ENCODE results near the gene VPS52.
"Not testable (repeated sequence)": the region's sequence is repeated elsewhere in the genome, so short reads cannot be mapped to it uniquely, and the experiment has no call there.

- not testable (repeated sequence) for TF ChIP-seq CTCF (IDR thresholded peaks at IDR 0.05; ENCODE audit: insufficient read depth, low read length); POLR2AphosphoS5 (IDR thresholded peaks at IDR 0.05; ENCODE audit: low read depth); GABPA (IDR thresholded peaks at IDR 0.05; ENCODE audit: low read depth); SPI1 (IDR thresholded peaks at IDR 0.05; ENCODE audit: borderline replicate concordance, low read depth)
- TF ChIP-seq, protein P1, sequence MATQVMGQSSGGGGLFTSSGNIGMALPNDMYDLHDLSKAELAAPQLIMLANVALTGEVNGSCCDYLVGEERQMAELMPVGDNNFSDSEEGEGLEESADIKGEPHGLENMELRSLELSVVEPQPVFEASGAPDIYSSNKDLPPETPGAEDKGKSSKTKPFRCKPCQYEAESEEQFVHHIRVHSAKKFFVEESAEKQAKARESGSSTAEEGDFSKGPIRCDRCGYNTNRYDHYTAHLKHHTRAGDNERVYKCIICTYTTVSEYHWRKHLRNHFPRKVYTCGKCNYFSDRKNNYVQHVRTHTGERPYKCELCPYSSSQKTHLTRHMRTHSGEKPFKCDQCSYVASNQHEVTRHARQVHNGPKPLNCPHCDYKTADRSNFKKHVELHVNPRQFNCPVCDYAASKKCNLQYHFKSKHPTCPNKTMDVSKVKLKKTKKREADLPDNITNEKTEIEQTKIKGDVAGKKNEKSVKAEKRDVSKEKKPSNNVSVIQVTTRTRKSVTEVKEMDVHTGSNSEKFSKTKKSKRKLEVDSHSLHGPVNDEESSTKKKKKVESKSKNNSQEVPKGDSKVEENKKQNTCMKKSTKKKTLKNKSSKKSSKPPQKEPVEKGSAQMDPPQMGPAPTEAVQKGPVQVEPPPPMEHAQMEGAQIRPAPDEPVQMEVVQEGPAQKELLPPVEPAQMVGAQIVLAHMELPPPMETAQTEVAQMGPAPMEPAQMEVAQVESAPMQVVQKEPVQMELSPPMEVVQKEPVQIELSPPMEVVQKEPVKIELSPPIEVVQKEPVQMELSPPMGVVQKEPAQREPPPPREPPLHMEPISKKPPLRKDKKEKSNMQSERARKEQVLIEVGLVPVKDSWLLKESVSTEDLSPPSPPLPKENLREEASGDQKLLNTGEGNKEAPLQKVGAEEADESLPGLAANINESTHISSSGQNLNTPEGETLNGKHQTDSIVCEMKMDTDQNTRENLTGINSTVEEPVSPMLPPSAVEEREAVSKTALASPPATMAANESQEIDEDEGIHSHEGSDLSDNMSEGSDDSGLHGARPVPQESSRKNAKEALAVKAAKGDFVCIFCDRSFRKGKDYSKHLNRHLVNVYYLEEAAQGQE (IDR thresholded peaks at IDR 0.05; ENCODE audit: insufficient replicate concordance, low read depth): not testable (repeated sequence)
Observed at GRCh38 chr6:33262490-33262889, 9.2 kb downstream of the VPS52 start.

Data from HL-60 (cell line).